Measurements from ENCODE around the gene ERN1. TPM values are rescaled to one million over a fixed set of nuclear protein-coding genes. Genes with fewer than 3 reads are reported as not detected.

Gene ERN1
- polyA plus RNA-seq, 1 donor (not counting 4 experiments of a cell fraction or from before 2014, with no cell fraction given), result 7.1 TPM

DNA sequence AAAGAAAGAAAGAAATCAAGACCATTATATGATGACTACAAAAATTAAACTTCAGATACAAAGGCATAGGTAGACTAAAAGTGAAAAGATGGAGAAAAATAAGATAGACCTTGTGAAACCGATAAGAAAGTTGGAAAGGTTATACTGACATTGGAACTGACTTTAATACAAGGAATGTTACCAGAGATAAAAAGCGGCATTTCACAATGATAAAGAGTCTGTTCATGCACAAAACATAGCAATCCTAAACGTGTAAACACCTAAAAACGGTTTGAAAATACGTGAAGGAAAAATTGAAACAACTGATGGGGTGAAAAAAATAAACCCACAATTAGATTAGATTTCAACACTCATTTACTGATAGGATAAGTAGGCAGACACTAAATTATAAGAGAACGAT lies 9.6 kb upstream of the ERN1 start:
- FAIRE-seq, result no peak

DNA sequence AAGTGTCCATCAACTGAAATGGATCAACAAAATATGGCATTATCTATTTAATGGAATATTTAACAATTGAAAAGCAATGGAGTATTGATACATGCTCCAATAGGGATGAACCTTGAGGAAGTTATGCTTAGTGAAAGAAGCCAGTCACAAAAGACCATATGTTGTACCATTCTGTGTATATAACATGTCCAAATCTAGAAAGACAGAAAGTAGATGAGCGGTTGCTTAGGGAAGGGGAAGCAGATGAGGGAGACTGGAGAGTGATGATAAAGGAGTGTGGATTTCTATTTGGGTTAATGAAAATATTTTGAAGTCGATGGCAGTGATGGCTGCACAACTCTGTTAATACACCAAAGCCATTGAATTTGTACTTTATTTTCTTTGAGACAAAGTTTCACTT lies 8.5 kb upstream of the ERN1 start:
- no peak overlapping the region for H3K27ac ChIP-seq (ENCODE audit: control insufficient read depth, insufficient read depth, low read length)
- no peaks in the 10 kb centered on the region for H3K9me3 ChIP-seq (ENCODE audit: control insufficient read depth, low read depth, low read length)
- H3K27me3 ChIP-seq (ENCODE audit: control insufficient read depth, extremely low read depth, insufficient read depth, low read length), result no peaks in the 10 kb centered on the region
- DNase-seq (ENCODE audit: low read depth, low spot score) (no peak), FAIRE-seq (no peak)
- H3K9ac ChIP-seq (ENCODE audit: control insufficient read depth, extremely low read depth, insufficient read depth, low read length), result no peak overlapping the region
- no peak overlapping the region for H3K4me3 ChIP-seq (ENCODE audit: control insufficient read depth in 2 of 3, extremely low read depth in 1 of 3, insufficient read depth in 2 of 3, low read depth in 1 of 3, low read length in 3 of 3)
- dilution Hi-C loops (cut with MboI; ENCODE audit: extremely low pct_ligation_motif_present, low sequenced_read_pairs), result no loop called here
- no peaks in the 10 kb centered on the region for H3K36me3 ChIP-seq (ENCODE audit: control insufficient read depth in 2 of 2, extremely low read depth in 1 of 2, insufficient read depth in 2 of 2, low read length in 2 of 2)
- no peaks in the 10 kb centered on the region for H4K20me1 ChIP-seq (ENCODE audit: control insufficient read depth, extremely low read depth, insufficient read depth, low read length)
- no peak overlapping the region for H2AFZ ChIP-seq (ENCODE audit: control insufficient read depth, low read length)
- no peak overlapping the region for H3K4me2 ChIP-seq (ENCODE audit: control insufficient read depth, extremely low read depth, insufficient read depth, low read depth, low read length)
- H3K79me2 ChIP-seq (ENCODE audit: control insufficient read depth, insufficient read depth, low read length), result no peaks in the 10 kb centered on the region
- H3K9me1 ChIP-seq (ENCODE audit: control insufficient read depth, extremely low read depth, insufficient read depth, low read length), result no peaks in the 10 kb centered on the region
- H3K4me1 ChIP-seq (ENCODE audit: control insufficient read depth, extremely low read depth, insufficient read depth, low read length), result no peaks in the 10 kb centered on the region
- no peak for TF ChIP-seq EZH2 (IDR thresholded peaks at IDR 0.05; ENCODE audit: low read length)
- TF ChIP-seq, protein P1, sequence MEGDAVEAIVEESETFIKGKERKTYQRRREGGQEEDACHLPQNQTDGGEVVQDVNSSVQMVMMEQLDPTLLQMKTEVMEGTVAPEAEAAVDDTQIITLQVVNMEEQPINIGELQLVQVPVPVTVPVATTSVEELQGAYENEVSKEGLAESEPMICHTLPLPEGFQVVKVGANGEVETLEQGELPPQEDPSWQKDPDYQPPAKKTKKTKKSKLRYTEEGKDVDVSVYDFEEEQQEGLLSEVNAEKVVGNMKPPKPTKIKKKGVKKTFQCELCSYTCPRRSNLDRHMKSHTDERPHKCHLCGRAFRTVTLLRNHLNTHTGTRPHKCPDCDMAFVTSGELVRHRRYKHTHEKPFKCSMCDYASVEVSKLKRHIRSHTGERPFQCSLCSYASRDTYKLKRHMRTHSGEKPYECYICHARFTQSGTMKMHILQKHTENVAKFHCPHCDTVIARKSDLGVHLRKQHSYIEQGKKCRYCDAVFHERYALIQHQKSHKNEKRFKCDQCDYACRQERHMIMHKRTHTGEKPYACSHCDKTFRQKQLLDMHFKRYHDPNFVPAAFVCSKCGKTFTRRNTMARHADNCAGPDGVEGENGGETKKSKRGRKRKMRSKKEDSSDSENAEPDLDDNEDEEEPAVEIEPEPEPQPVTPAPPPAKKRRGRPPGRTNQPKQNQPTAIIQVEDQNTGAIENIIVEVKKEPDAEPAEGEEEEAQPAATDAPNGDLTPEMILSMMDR (optimal IDR thresholded peaks at IDR 0.05 in 1 of 3, IDR thresholded peaks at IDR 0.05 in 1 of 3, conservative IDR thresholded peaks at IDR 0.05 in 1 of 3; ENCODE audit: extremely low read depth in 1 of 3, insufficient read depth in 2 of 3, low read length in 3 of 3), result no peak

More for the DNA sequence above, 9.6 kb upstream of the ERN1 start:
- H3K4me1 ChIP-seq (ENCODE audit: control insufficient read depth, extremely low read depth, insufficient read depth, low read length), result no peaks in the 10 kb centered on the region
- dilution Hi-C loops (cut with MboI; ENCODE audit: extremely low pct_ligation_motif_present, low sequenced_read_pairs), result no loop called here
- DNase-seq (ENCODE audit: low read depth, low spot score), result no peak
- H3K4me2 ChIP-seq (ENCODE audit: control insufficient read depth, extremely low read depth, insufficient read depth, low read depth, low read length), result no peak overlapping the region
- no peak overlapping the region for H3K27ac ChIP-seq (ENCODE audit: control insufficient read depth, insufficient read depth, low read length)
- TF ChIP-seq, protein P1 (optimal IDR thresholded peaks at IDR 0.05 in 1 of 3, IDR thresholded peaks at IDR 0.05 in 1 of 3, conservative IDR thresholded peaks at IDR 0.05 in 1 of 3; ENCODE audit: extremely low read depth in 1 of 3, insufficient read depth in 2 of 3, low read length in 3 of 3), result no peak
- TF ChIP-seq EZH2 (IDR thresholded peaks at IDR 0.05; ENCODE audit: low read length), result no peak
- H3K9me1 ChIP-seq (ENCODE audit: control insufficient read depth, extremely low read depth, insufficient read depth, low read length), result no peaks in the 10 kb centered on the region
- H3K79me2 ChIP-seq (ENCODE audit: control insufficient read depth, insufficient read depth, low read length), result no peaks in the 10 kb centered on the region
- H3K36me3 ChIP-seq (ENCODE audit: control insufficient read depth in 2 of 2, extremely low read depth in 1 of 2, insufficient read depth in 2 of 2, low read length in 2 of 2), result no peaks in the 10 kb centered on the region
- no peaks in the 10 kb centered on the region for H3K27me3 ChIP-seq (ENCODE audit: control insufficient read depth, extremely low read depth, insufficient read depth, low read length)
- no peaks in the 10 kb centered on the region for H3K9me3 ChIP-seq (ENCODE audit: control insufficient read depth, low read depth, low read length)
- no peak overlapping the region for H3K9ac ChIP-seq (ENCODE audit: control insufficient read depth, extremely low read depth, insufficient read depth, low read length)
- H4K20me1 ChIP-seq (ENCODE audit: control insufficient read depth, extremely low read depth, insufficient read depth, low read length), result no peaks in the 10 kb centered on the region
- H2AFZ ChIP-seq (ENCODE audit: control insufficient read depth, low read length), result no peak overlapping the region
- H3K4me3 ChIP-seq (ENCODE audit: control insufficient read depth in 2 of 3, extremely low read depth in 1 of 3, insufficient read depth in 2 of 3, low read depth in 1 of 3, low read length in 3 of 3), result no peak overlapping the region
